HEK293 (cell line): ENCODE results near the gene UBR1.

Experiments
- CTCF ChIA-PET: fragments of 350-600 bp; formaldehyde crosslinking; extraction: SDS; loops from one replicate; lab custom pipeline; 2021; ENCODE audit warnings: antibody characterized with exemption; lab: Yijun Ruan, JAX
- POLR2A ChIA-PET: fragments of 300-600 bp; formaldehyde crosslinking; extraction: SDS; loops from one replicate; lab custom pipeline; 2020; ENCODE audit warnings: antibody characterized with exemption, inconsistent platforms; lab: Yijun Ruan, JAX
- H3K27ac ChIP-seq: fragments of 200-500 bp; sonication (Bioruptor generic); 2 replicates; pipeline ENCODE4 v1.5.1; 2014; ENCODE audit warnings: low read depth, low read length, control low read depth, inconsistent platforms; ENCODE audit errors: extremely low read depth
- H3K36me3 ChIP-seq, 2 experiments: fragments of 200-500 bp in 1 of 2; sonication (Bioruptor generic) in 1 of 2; 1 replicate in 1 of 2; 2 replicates in 1 of 2; pipeline ENCODE4 v1.5.1; 2014 to 2017; ENCODE audit warnings: inconsistent platforms in 2 of 2, low read length in 2 of 2; ENCODE audit not compliant: control insufficient read depth in 2 of 2, insufficient read depth in 1 of 2
- H3K4me1 ChIP-seq: fragments of 200-500 bp; sonication (Bioruptor generic); 2 replicates; pipeline ENCODE4 v1.5.1; 2014; ENCODE audit warnings: mild to moderate bottlenecking, low read length, inconsistent platforms; ENCODE audit not compliant: control insufficient read depth, insufficient read depth
- H3K4me3 ChIP-seq: 2 replicates; pipeline ENCODE4 v1.5.1; 2011; ENCODE audit warnings: low read depth, mild to moderate bottlenecking, control low read depth, low read length, moderate library complexity
- H3K9me3 ChIP-seq: fragments of 200-500 bp; sonication (Bioruptor generic); 2 replicates; pipeline ENCODE4 v1.5.1; 2014; ENCODE audit warnings: low read depth, low read length, inconsistent platforms; ENCODE audit not compliant: control insufficient read depth, insufficient read depth
- EGR2 ChIP-seq: fragments of 450-650 bp; formaldehyde crosslinking; IDR thresholded peaks from 2 replicates; pipeline ENCODE4 v1.5.1; 2016; ENCODE audit warnings: low read depth, missing biosample characterization, missing genetic modification characterization
- ELK4 ChIP-seq: IDR thresholded peaks from 2 replicates; pipeline ENCODE4 v1.6.1; 2011; ENCODE audit warnings: mild to moderate bottlenecking, low read depth, low read length, borderline replicate concordance
- KLF8 ChIP-seq: fragments of 450-650 bp; formaldehyde crosslinking; IDR thresholded peaks from 2 replicates; pipeline ENCODE4 v1.5.1; 2016; ENCODE audit warnings: missing biosample characterization, missing genetic modification characterization
- OSR2 ChIP-seq: fragments of 450-650 bp; formaldehyde crosslinking; IDR thresholded peaks from 2 replicates; pipeline ENCODE4 v1.5.1; 2016; ENCODE audit warnings: missing biosample characterization, missing genetic modification characterization
- REPIN1 ChIP-seq: fragments of 450-650 bp; formaldehyde crosslinking; IDR thresholded peaks from 2 replicates; pipeline ENCODE4 v1.5.1; 2017; ENCODE audit warnings: missing biosample characterization, missing genetic modification characterization, low read depth
- SP2 ChIP-seq: fragments of 450-650 bp; formaldehyde crosslinking; IDR thresholded peaks from 2 replicates; pipeline ENCODE4 v1.5.1; 2016; ENCODE audit warnings: missing biosample characterization, missing genetic modification characterization
- SP3 ChIP-seq: fragments of 450-650 bp; formaldehyde crosslinking; IDR thresholded peaks from 2 replicates; pipeline ENCODE4 v1.5.1; 2016; ENCODE audit warnings: missing biosample characterization, missing genetic modification characterization
- TSHZ1 ChIP-seq: fragments of 450-650 bp; formaldehyde crosslinking; IDR thresholded peaks from 2 replicates; pipeline ENCODE4 v1.5.1; 2016; ENCODE audit warnings: missing biosample characterization, missing genetic modification characterization, borderline replicate concordance
- ZNF174 ChIP-seq: fragments of 450-650 bp; formaldehyde crosslinking; IDR thresholded peaks from 2 replicates; pipeline ENCODE4 v1.5.0; 2017; ENCODE audit warnings: missing biosample characterization, mild to moderate bottlenecking, missing genetic modification characterization
- ZNF23 ChIP-seq: fragments of 450-650 bp; formaldehyde crosslinking; IDR thresholded peaks from 2 replicates; pipeline ENCODE4 v1.5.1; 2016; ENCODE audit warnings: missing biosample characterization, missing genetic modification characterization, borderline replicate concordance
- ZNF266 ChIP-seq: fragments of 450-650 bp; formaldehyde crosslinking; IDR thresholded peaks from 2 replicates; pipeline ENCODE4 v1.5.1; 2016; ENCODE audit warnings: missing biosample characterization, missing genetic modification characterization, low read depth
- ZNF311 ChIP-seq: fragments of 450-650 bp; formaldehyde crosslinking; IDR thresholded peaks from 2 replicates; pipeline ENCODE4 v1.5.1; 2017; ENCODE audit warnings: missing biosample characterization, missing genetic modification characterization, borderline replicate concordance
- ZNF391 ChIP-seq: fragments of 450-650 bp; formaldehyde crosslinking; IDR thresholded peaks from 2 replicates; pipeline ENCODE4 v1.5.1; 2016; ENCODE audit warnings: low read depth, missing biosample characterization, missing genetic modification characterization, borderline replicate concordance
- ZNF394 ChIP-seq: fragments of 450-650 bp; formaldehyde crosslinking; IDR thresholded peaks from 2 replicates; pipeline ENCODE4 v1.5.1; 2016; ENCODE audit warnings: missing biosample characterization, missing genetic modification characterization, mild to moderate bottlenecking, moderate library complexity, borderline replicate concordance
- ZNF433 ChIP-seq: fragments of 450-650 bp; formaldehyde crosslinking; IDR thresholded peaks from 2 replicates; pipeline ENCODE4 v1.5.1; 2016; ENCODE audit warnings: missing biosample characterization, missing genetic modification characterization, low read depth
- ZNF585B ChIP-seq: fragments of 450-650 bp; formaldehyde crosslinking; IDR thresholded peaks from 2 replicates; pipeline ENCODE4 v1.5.1; 2016; ENCODE audit warnings: missing biosample characterization, missing genetic modification characterization
- ZNF600 ChIP-seq: fragments of 450-650 bp; formaldehyde crosslinking; IDR thresholded peaks from 2 replicates; pipeline ENCODE4 v1.5.1; 2016; ENCODE audit warnings: missing biosample characterization, missing genetic modification characterization
- ZNF645 ChIP-seq: fragments of 450-650 bp; formaldehyde crosslinking; IDR thresholded peaks from 2 replicates; pipeline ENCODE4; 2016; ENCODE audit warnings: missing biosample characterization, missing genetic modification characterization
- ZNF660 ChIP-seq: fragments of 450-650 bp; IDR thresholded peaks from 2 replicates; pipeline ENCODE4 v1.5.1; 2018; ENCODE audit warnings: missing biosample characterization, mild to moderate bottlenecking, missing genetic modification characterization
- ZSCAN30 ChIP-seq: fragments of 450-650 bp; IDR thresholded peaks from 2 replicates; pipeline ENCODE4 v1.5.1; 2018; ENCODE audit warnings: missing biosample characterization, mild to moderate bottlenecking, missing genetic modification characterization, moderate library complexity
- TF ChIP-seq, protein P1 (sequence below): fragments of 450-650 bp; formaldehyde crosslinking; IDR thresholded peaks from 2 replicates; pipeline ENCODE4 v1.5.1; 2016; ENCODE audit warnings: missing biosample characterization, missing genetic modification characterization
- TF ChIP-seq, protein P2 (sequence below): fragments of 450-650 bp; formaldehyde crosslinking; IDR thresholded peaks from 2 replicates; pipeline ENCODE4 v1.5.1; 2016; ENCODE audit warnings: missing biosample characterization, missing genetic modification characterization

UBR1 gene

GRCh38 chr15:43099105-43099845 lies 6.6 kb downstream of the UBR1 start (continued):
- TF ChIP-seq, protein P1, sequence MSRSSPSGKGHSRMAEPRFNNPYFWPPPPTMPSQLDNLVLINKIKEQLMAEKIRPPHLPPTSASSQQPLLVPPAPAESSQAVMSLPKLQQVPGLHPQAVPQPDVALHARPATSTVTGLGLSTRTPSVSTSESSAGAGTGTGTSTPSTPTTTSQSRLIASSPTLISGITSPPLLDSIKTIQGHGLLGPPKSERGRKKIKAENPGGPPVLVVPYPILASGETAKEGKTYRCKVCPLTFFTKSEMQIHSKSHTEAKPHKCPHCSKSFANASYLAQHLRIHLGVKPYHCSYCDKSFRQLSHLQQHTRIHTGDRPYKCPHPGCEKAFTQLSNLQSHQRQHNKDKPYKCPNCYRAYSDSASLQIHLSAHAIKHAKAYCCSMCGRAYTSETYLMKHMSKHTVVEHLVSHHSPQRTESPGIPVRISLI (tag by site-specific recombination) = no peak
- TF ChIP-seq ZSCAN30 = no peak

GRCh38 chr15:43096411-43096810 lies 9.4 kb downstream of the UBR1 start:
- Histone ChIP-seq H3K27ac (no peak overlapping the region), H3K4me1 (no peaks in the 10 kb centered on the region), H3K4me3 (no peak overlapping the region), H3K36me3 (peaks cover 7 to 28% of the 10 kb centered on the region in 2 experiments; a peak in 2 of 3 replicates), H3K9me3 (no peaks in the 10 kb centered on the region)
- ChIA-PET CTCF (no interaction called here), POLR2A (no interaction called here)
- TF ChIP-seq ZNF174 (tag by site-specific recombination) = no peak
- no peak for TF ChIP-seq EGR2 (tag by site-specific recombination)
- TF ChIP-seq, protein P2, sequence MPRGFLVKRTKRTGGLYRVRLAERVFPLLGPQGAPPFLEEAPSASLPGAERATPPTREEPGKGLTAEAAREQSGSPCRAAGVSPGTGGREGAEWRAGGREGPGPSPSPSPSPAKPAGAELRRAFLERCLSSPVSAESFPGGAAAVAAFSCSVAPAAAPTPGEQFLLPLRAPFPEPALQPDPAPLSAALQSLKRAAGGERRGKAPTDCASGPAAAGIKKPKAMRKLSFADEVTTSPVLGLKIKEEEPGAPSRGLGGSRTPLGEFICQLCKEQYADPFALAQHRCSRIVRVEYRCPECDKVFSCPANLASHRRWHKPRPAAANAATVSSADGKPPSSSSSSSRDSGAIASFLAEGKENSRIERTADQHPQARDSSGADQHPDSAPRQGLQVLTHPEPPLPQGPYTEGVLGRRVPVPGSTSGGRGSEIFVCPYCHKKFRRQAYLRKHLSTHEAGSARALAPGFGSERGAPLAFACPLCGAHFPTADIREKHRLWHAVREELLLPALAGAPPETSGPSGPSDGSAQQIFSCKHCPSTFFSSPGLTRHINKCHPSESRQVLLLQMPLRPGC (tag by site-specific recombination) = no peak
- TF ChIP-seq ZNF311 (tag by site-specific recombination) = no peak
- TF ChIP-seq ZNF391 (tag by site-specific recombination) = no peak

- Histone ChIP-seq H3K9me3 (no peaks in the 10 kb centered on the region), H3K36me3 (peaks cover 7 to 22% of the 10 kb centered on the region in 2 experiments; a peak in 2 of 3 replicates), H3K4me1 (no peaks in the 10 kb centered on the region), H3K4me3 (no peak overlapping the region), H3K27ac (no peak overlapping the region)
- CTCF ChIA-PET = interaction anchor here (1.3 kb wide), 1 partner anchor 8 kb away, joined by 7 read pairs; no protein-coding TSS in a partner anchor
- POLR2A ChIA-PET = interaction anchor here (0.7 to 1.0 kb wide), 2 partner anchors 10 to 33 kb away, joined by 3 to 5 read pairs; no protein-coding TSS in a partner anchor
- no peak for TF ChIP-seq ZNF266
- no peak for TF ChIP-seq ZNF394 (tag by site-specific recombination)
- no peak for TF ChIP-seq SP2
- no peak for TF ChIP-seq REPIN1 (tag by site-specific recombination)
- TF ChIP-seq ELK4 = no peak
- no peak for TF ChIP-seq ZNF645 (tag by site-specific recombination)
- TF ChIP-seq ZNF433 (tag by site-specific recombination) = no peak
- TF ChIP-seq KLF8 = no peak
- TF ChIP-seq ZNF23 (tag by site-specific recombination) = no peak
- TF ChIP-seq OSR2 (tag by site-specific recombination) = no peak
- no peak for TF ChIP-seq ZNF660 (tag by site-specific recombination)
- no peak for TF ChIP-seq ZNF600 (tag by site-specific recombination)
- no peak for TF ChIP-seq ZNF585B (tag by site-specific recombination)
- TF ChIP-seq ZNF391 (tag by site-specific recombination) = no peak
- no peak for TF ChIP-seq TSHZ1 (tag by site-specific recombination)
- no peak for TF ChIP-seq SP3
Observed at GRCh38 chr15:43095708-43096347, 10.0 kb downstream of the UBR1 start.
